ENCODE measurements around the gene COL5A1.

The COL5A1 gene

GRCh38 chr9:134626571-134627416 lies 14.8 kb upstream of the COL5A1 start:
- DNase-seq: no peak

GRCh38 chr9:134627417-134628353 lies 13.9 kb upstream of the COL5A1 start:
- DNase-seq: no peak

- no peak for DNase-seq
Measured at GRCh38 chr9:134628354-134628736, 13.3 kb upstream of the COL5A1 start.

- DNase-seq: no peak
Measured at GRCh38 chr9:134629061-134629585, 12.5 kb upstream of the COL5A1 start.

GRCh38 chr9:134629586-134630392 lies 11.8 kb upstream of the COL5A1 start:
- no peak for DNase-seq

- DNase-seq: no peak
Measured at GRCh38 chr9:134630393-134630790, 11.2 kb upstream of the COL5A1 start.

- no peak for DNase-seq
Measured at GRCh38 chr9:134630861-134631260, 10.7 kb upstream of the COL5A1 start.

GRCh38 chr9:134631881-134632280 lies 9.7 kb upstream of the COL5A1 start:
- no peak for DNase-seq

GRCh38 chr9:134632329-134632728 lies 9.3 kb upstream of the COL5A1 start:
- DNase-seq: no peak

- DNase-seq: no peak
Measured at GRCh38 chr9:134633362-134634142, 8.1 kb upstream of the COL5A1 start.

GRCh38 chr9:134634176-134634575 lies 7.4 kb upstream of the COL5A1 start:
- DNase-seq: no peak

- DNase-seq: no peak
Measured at GRCh38 chr9:134634667-134635230, 6.9 kb upstream of the COL5A1 start.

GRCh38 chr9:134635351-134636148 lies 6.1 kb upstream of the COL5A1 start:
- DNase-seq: no peak

- DNase-seq: no peak
Measured at GRCh38 chr9:134636149-134636507, 5.5 kb upstream of the COL5A1 start.

- no peak for DNase-seq
Measured at GRCh38 chr9:134637241-134637640, 4.4 kb upstream of the COL5A1 start.

- no peak for DNase-seq
Measured at GRCh38 chr9:134637696-134638501, 3.7 kb upstream of the COL5A1 start.

GRCh38 chr9:134638502-134639090 lies 3.0 kb upstream of the COL5A1 start:
- no peak for DNase-seq

GRCh38 chr9:134639994-134640393 lies 1.6 kb upstream of the COL5A1 start:
- no peak for DNase-seq

- no peak for DNase-seq
Measured at GRCh38 chr9:134640506-134641172, 964 bp upstream of the COL5A1 start.
